Right forelimb (tissue), 1 donor: ENCODE data around the gene ARFGEF2.

Experiments
- DNase-seq: peaks from one replicate; pipeline ENCODE4 v3.0.0-alpha.2; 2018

Gene ARFGEF2

GRCh38 chr20:48899881-48900280, 21.6 kb upstream of the ARFGEF2 start:
- DNase-seq: no peak

- DNase-seq: no peak
Measured at GRCh38 chr20:48901326-48901725, 20.2 kb upstream of the ARFGEF2 start.

- DNase-seq: no peak
Measured at GRCh38 chr20:48903705-48904104, 17.8 kb upstream of the ARFGEF2 start.

GRCh38 chr20:48904566-48905296, 16.8 kb upstream of the ARFGEF2 start:
- DNase-seq: peak; percentile 79

GRCh38 chr20:48905297-48905647, 16.2 kb upstream of the ARFGEF2 start:
- DNase-seq: no peak

- DNase-seq: no peak
Measured at GRCh38 chr20:48906221-48906877, 15.2 kb upstream of the ARFGEF2 start.

GRCh38 chr20:48908656-48909319, 12.7 kb upstream of the ARFGEF2 start:
- no peak for DNase-seq

GRCh38 chr20:48909910-48910309, 11.6 kb upstream of the ARFGEF2 start:
- DNase-seq: no peak

- no peak for DNase-seq
Measured at GRCh38 chr20:48910347-48910781, 11.1 kb upstream of the ARFGEF2 start.

GRCh38 chr20:48912065-48912464, 9.4 kb upstream of the ARFGEF2 start:
- no peak for DNase-seq

- DNase-seq: no peak
Measured at GRCh38 chr20:48916699-48917098, 4.8 kb upstream of the ARFGEF2 start.

- no peak for DNase-seq
Measured at GRCh38 chr20:48919336-48919881, 2.1 kb upstream of the ARFGEF2 start.

GRCh38 chr20:48919882-48920526, 1.5 kb upstream of the ARFGEF2 start:
- peak; percentile 30 for DNase-seq

GRCh38 chr20:48920527-48921167, 864 bp upstream of the ARFGEF2 start:
- DNase-seq: peak; percentile 7

- no peak for DNase-seq
Measured at GRCh38 chr20:48921883-48922820, 641 bp downstream of the ARFGEF2 start.

GRCh38 chr20:48923149-48923718, 1.7 kb downstream of the ARFGEF2 start:
- DNase-seq: no peak

GRCh38 chr20:48924756-48925109, 3.2 kb downstream of the ARFGEF2 start:
- no peak for DNase-seq

- DNase-seq: no peak
Measured at GRCh38 chr20:48926267-48926666, 4.8 kb downstream of the ARFGEF2 start.

- no peak for DNase-seq
Measured at GRCh38 chr20:48926821-48927220, 5.3 kb downstream of the ARFGEF2 start.

- DNase-seq: no peak
Measured at GRCh38 chr20:48928832-48929725, 7.6 kb downstream of the ARFGEF2 start.
